D721Med (cell line): ENCODE results near the gene MRPS33.
"Not testable (repeated sequence)": the region's sequence is repeated elsewhere in the genome, so short reads cannot be mapped to it uniquely, and the experiment has no call there.

Source experiments
- DNase-seq: peaks from one replicate; pipeline ENCODE4 v3.0.0; 2011; ENCODE audit warnings: low spot score; ENCODE audit not compliant: insufficient read length
- FAIRE-seq: peaks from 2 replicates; lab custom pipeline; 2011; peaks lifted over from hg19 to GRCh38; lab: Jason Lieb, UNC
- CTCF ChIP-seq: IDR thresholded peaks from 2 replicates; pipeline ENCODE4 v1.5.1; 2012; ENCODE audit warnings: mild to moderate bottlenecking, control low read depth; ENCODE audit not compliant: insufficient read depth; ENCODE audit errors: missing control alignments

The MRPS33 gene

GRCh38 chr7:140972876-140973829 is 41.6 kb downstream of the MRPS33 start:
- DNase-seq (no peak), FAIRE-seq (no peak)
- TF ChIP-seq CTCF: no peak

- no peak for DNase-seq
- no peak for TF ChIP-seq CTCF
- no peak for FAIRE-seq
Observed at GRCh38 chr7:140972344-140972743, 42.4 kb downstream of the MRPS33 start.

- FAIRE-seq (no peak), DNase-seq (no peak)
- no peak for TF ChIP-seq CTCF
Observed at GRCh38 chr7:140967438-140967837, 47.3 kb downstream of the MRPS33 start.

GRCh38 chr7:140966561-140967233 is 48.1 kb downstream of the MRPS33 start:
- TF ChIP-seq CTCF: no peak
- DNase-seq (no peak), FAIRE-seq (no peak)

- DNase-seq (no peak), FAIRE-seq (no peak)
- no peak for TF ChIP-seq CTCF
Observed at GRCh38 chr7:140961117-140961516, 53.6 kb downstream of the MRPS33 start.

- not testable (repeated sequence) for FAIRE-seq, DNase-seq
Observed at GRCh38 chr7:140956997-140957396, 57.8 kb downstream of the MRPS33 start.
